ENCODE results near the gene MYPOP.

MYPOP gene

GRCh38 chr19:45876411-45877197 is 25.8 kb downstream of the MYPOP start:
- ChIA-PET CTCF (interaction anchor here (0.6 kb wide), 1 partner anchor 13 kb away, joined by 4 read pairs; the partner anchor contains the start of gene FOXA3), POLR2A (no interaction called here)
- no peaks in the 10 kb centered on the region for H3K9me3 ChIP-seq (ENCODE audit: control insufficient read depth, insufficient read depth, low read depth, low read length)
- no peaks in the 10 kb centered on the region for H3K36me3 ChIP-seq (ENCODE audit: control insufficient read depth in 2 of 2, insufficient read depth in 1 of 2, low read length in 2 of 2)
- no peak for TF ChIP-seq MEIS1 (CRISPR knock-in tag; IDR thresholded peaks at IDR 0.05; ENCODE audit: borderline replicate concordance)
- TF ChIP-seq ZNF398 (tag by site-specific recombination; IDR thresholded peaks at IDR 0.05), result peak; percentile 72
- TF ChIP-seq KLF8 (tag by site-specific recombination; IDR thresholded peaks at IDR 0.05), result no peak
- TF ChIP-seq PATZ1 (tag by site-specific recombination; IDR thresholded peaks at IDR 0.05), result peak; percentile 33; the same call in 1 of the 2 replicates
- no peak overlapping the region for H3K27ac ChIP-seq (ENCODE audit: extremely low read depth, low read depth, low read length)
- H3K4me1 ChIP-seq (ENCODE audit: control insufficient read depth, insufficient read depth, low read length), result no peaks in the 10 kb centered on the region
- H3K4me3 ChIP-seq (ENCODE audit: low read depth, low read length), result no peak overlapping the region

- Histone ChIP-seq H3K4me1 (ENCODE audit: control insufficient read depth, insufficient read depth, low read length) (no peaks in the 10 kb centered on the region), H3K27ac (ENCODE audit: extremely low read depth, low read depth, low read length) (no peak overlapping the region), H3K4me3 (ENCODE audit: low read depth, low read length) (no peak overlapping the region), H3K36me3 (ENCODE audit: control insufficient read depth in 2 of 2, insufficient read depth in 1 of 2, low read length in 2 of 2) (no peaks in the 10 kb centered on the region), H3K9me3 (ENCODE audit: control insufficient read depth, insufficient read depth, low read depth, low read length) (no peaks in the 10 kb centered on the region)
- CTCF ChIA-PET, result no interaction called here
- TF ChIP-seq MEIS1 (CRISPR knock-in tag; IDR thresholded peaks at IDR 0.05; ENCODE audit: borderline replicate concordance) (no peak), ZNF837 (tag by site-specific recombination; IDR thresholded peaks at IDR 0.05) (no peak), ZNF114 (tag by site-specific recombination; IDR thresholded peaks at IDR 0.05) (no peak), ZNF202 (tag by site-specific recombination; IDR thresholded peaks at IDR 0.05; ENCODE audit: borderline replicate concordance) (no peak), ZNF175 (tag by site-specific recombination; IDR thresholded peaks at IDR 0.05) (no peak), ZSCAN16 (tag by site-specific recombination; IDR thresholded peaks at IDR 0.05) (no peak), ZNF266 (tag by site-specific recombination; IDR thresholded peaks at IDR 0.05; ENCODE audit: low read depth) (no peak), HIC1 (tag by site-specific recombination; IDR thresholded peaks at IDR 0.05) (no peak), ZNF560 (tag by site-specific recombination; IDR thresholded peaks at IDR 0.05; ENCODE audit: borderline replicate concordance) (no peak), CTCF (tag by site-specific recombination; IDR thresholded peaks at IDR 0.05) (no peak), HOXC10 (CRISPR knock-in tag; IDR thresholded peaks at IDR 0.05) (no peak), ZBTB48 (tag by site-specific recombination; IDR thresholded peaks at IDR 0.05) (no peak)
- POLR2A ChIA-PET, result no interaction called here
Observed at GRCh38 chr19:45876161-45876410, 26.3 kb downstream of the MYPOP start.
